Motor neuron (in vitro differentiated cells): ENCODE measurements around the gene SLC16A4. TPM values are rescaled to one million over a fixed set of nuclear protein-coding genes. Genes with fewer than 3 reads are reported as not detected.
A peak's percentile ranks its signal among the peaks of the same experiment; 100 is the strongest.

Source experiments
- ATAC-seq, 8 experiments: fragments of 200-7000 bp; cut with Tn5 transposase; replicated peaks in 6 of 8; 2 replicates each; pipeline ENCODE4 v1.8.0; 2021; ENCODE audit warnings: mild to moderate bottlenecking in 8 of 8, moderate library complexity in 8 of 8
- H3K27ac ChIP-seq, 2 donors: fragments of 250-450 bp; sonication (Bioruptor Pico); 2 replicates each; pipeline ENCODE4 v1.9.0; 2021; ENCODE audit warnings: antibody characterized with exemption in 2 of 2, mild to moderate bottlenecking in 2 of 2, moderate library complexity in 1 of 2
- H3K4me1 ChIP-seq, 2 donors: fragments of 250-450 bp; sonication (Bioruptor Pico); replicated peaks in 1 of 2; 2 replicates each; pipeline ENCODE4 v1.6.1; 2021; ENCODE audit warnings: antibody characterized with exemption in 2 of 2, mild to moderate bottlenecking in 2 of 2, moderate library complexity in 1 of 2
- H3K4me3 ChIP-seq, 5 donors: fragments of 250-450 bp; sonication (Bioruptor Pico); 2 replicates each; pipeline ENCODE4 v1.9.0; 2021; ENCODE audit warnings: antibody characterized with exemption in 5 of 5, mild to moderate bottlenecking in 5 of 5, moderate library complexity in 4 of 5
- WGBS, 10 experiments: fragments of 450-650 bp; shearing (Covaris generic); methylation state at CpG; one replicate each; pipeline ENCODE4 v1.0.0; 2022; 5-methylcytosine and 5-hydroxymethylcytosine counted together
- in situ Hi-C, 9 experiments: fragments of 400-800 bp; cut with MboI; loops; one replicate each; pipeline ENCODE4 v1.15.0; 2021; ENCODE audit warnings: low sequenced_read_pairs in 9 of 9, low pct_unique_long_range_greater_than_20kb in 2 of 9; ENCODE audit not compliant: unreplicated experiment in 9 of 9
- total RNA-seq, 8 experiments: library from RNA; unstranded; fragments of 300-600 nt; gene quantifications; 2 replicates each; pipeline versions ENCODE4 v1.2.3 to v1.2.4, GENCODE V29; 2022

The SLC16A4 gene
- total RNA-seq, 8 experiments from 2014 or later = 1.4 to 97.1 (median 3.3) TPM

DNA sequence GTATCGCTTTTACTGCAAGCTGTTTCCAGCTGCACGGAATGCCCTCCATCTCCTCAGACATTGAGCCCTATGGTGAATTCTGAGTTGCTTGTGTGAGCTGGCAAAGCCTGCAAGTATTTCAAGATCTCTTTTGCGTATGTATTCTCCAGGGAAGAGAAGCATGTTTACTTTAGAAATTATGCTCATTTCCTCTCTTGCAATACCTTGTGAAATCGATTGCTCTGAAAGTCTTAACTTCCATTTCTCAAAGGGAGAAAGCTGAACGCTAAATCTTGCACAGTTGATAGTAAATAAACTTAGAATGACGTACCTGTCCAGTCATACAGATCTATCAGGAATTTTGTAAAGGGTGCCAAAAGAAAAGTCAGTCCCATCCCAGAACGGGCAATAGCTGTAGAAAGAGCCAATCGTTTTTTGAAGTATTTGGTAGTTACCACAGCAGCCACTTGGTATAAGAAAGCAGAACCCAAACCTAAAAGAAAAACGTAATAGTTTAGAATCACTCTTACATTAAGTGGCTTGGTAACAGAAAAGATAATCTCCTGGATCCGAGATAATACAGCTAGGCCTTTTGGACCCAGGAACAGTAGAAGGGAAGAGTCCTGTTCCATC lies 10.0 kb downstream of the SLC16A4 start:
- H3K4me3 ChIP-seq = no peak overlapping the region
- no peak overlapping the region for H3K27ac ChIP-seq
- WGBS, 10 experiments = 80 to 98% (median 91%) methylated on average over 4 to 10 of the region's 10 CpGs
- in situ Hi-C loops = no loop called here
- ATAC-seq = no peak
- no peaks in the 10 kb centered on the region for H3K4me1 ChIP-seq

DNA sequence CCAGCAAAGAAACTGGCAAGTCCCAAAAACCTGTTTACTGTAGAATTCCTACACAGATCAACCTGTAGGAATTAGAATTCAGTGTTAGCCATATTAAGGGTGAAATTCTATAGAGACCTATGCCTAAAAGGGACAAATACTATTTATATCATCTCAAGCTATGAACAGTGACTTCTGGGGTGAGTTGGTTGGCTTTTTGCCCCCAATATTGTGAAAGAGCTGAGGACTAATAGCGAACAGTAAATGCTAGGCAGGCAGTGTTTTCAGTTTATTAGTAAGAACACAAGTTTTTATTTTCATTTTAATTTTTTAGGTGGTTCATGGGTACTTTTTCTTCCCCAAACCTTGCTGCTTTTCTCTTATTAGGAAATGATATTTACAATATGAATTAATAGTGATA lies 15.3 kb downstream of the SLC16A4 start:
- in situ Hi-C loops = no loop called here
- 86 to 100% (median 100%) methylated on average over 1 of the region's 1 CpG; no CpG with 5 or more reads in 3 of the 10 experiments for WGBS, 10 experiments
- ATAC-seq = no peak
- no peak overlapping the region for H3K27ac ChIP-seq
- no peak overlapping the region for H3K4me3 ChIP-seq
- no peaks in the 10 kb centered on the region for H3K4me1 ChIP-seq

DNA sequence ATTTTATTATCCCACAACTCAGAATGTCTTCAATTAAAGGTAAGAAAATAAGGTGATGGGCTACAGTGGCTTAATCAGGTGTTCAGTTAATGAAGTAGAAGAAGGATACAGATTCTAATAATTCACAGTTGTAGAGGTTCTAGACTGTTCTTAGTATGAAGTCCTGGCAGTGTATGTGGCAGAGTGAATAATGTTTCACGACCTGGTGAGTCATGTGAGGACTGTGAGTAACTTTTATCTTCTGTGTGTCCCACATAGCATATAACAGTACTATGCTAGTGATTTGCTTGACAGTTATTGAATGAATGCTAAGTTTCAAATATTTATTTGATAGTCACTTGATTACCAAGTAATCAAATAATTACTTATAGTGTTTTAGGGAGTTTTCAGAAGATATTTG lies 20.0 kb downstream of the SLC16A4 start:
- in situ Hi-C loops = no loop called here
- 0 to 86% (median 62%) methylated on average over 1 of the region's 1 CpG; no CpG with 5 or more reads in 2 of the 10 experiments for WGBS, 10 experiments
- Histone ChIP-seq H3K4me1 (no peaks in the 10 kb centered on the region), H3K4me3 (no peak overlapping the region), H3K27ac (no peak overlapping the region)
- peak in 7 of 8 experiments; percentile 61 to 92 (median 73) for ATAC-seq

DNA sequence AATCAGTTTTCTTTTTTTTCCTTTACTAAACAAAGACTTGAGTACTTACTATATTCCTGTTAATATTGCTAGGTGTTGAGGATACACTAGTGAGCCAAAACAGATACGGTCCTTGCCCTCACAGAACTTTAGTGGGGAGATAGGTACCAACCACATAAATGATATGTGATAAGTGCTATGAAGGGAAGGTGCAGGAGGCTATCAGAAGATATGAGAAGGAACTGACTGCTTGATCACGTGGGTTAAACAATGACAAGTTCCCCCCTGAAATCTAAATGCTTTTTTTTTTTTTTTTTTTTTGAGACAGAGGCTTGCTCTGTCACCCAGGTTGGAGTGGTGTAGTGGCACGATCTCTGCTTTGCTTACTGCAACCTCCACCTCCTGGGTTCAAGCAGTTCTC lies 26.6 kb downstream of the SLC16A4 start:
- ATAC-seq = no peak
- H3K4me1 ChIP-seq = no peaks in the 10 kb centered on the region
- H3K4me3 ChIP-seq = no peak overlapping the region
- no peak overlapping the region for H3K27ac ChIP-seq
- in situ Hi-C loops = no loop called here
- WGBS, 10 experiments = 80 to 100% (median 100%) methylated on average over 1 to 3 of the region's 3 CpGs; no CpG with 5 or more reads in 2 of the 10 experiments

DNA sequence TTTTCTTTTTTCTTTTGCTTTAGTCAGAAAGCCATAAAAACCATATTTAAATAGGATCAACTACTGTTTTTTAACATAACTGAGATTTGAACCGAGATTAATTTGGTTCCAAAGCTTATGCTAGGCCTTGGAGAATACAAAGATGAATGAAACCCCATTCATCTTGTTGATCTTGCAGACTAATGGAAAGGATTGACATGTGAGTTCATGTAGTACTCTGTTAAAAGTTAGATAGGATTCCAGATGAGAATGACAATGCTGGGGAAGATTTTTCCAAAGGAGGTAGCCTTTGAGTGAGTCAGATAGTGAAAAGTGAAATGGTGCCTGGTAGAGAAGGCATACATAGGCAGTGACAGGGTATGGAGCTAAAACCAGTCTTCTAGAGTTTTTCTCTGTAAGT lies 29.0 kb downstream of the SLC16A4 start:
- H3K4me3 ChIP-seq = no peak overlapping the region
- in situ Hi-C loops = no loop called here
- H3K27ac ChIP-seq = no peak overlapping the region
- H3K4me1 ChIP-seq = no peaks in the 10 kb centered on the region
- ATAC-seq = no peak
- 80 to 100% (median 100%) methylated on average over 1 of the region's 1 CpG; no CpG with 5 or more reads in 1 of the 10 experiments for WGBS, 10 experiments

DNA sequence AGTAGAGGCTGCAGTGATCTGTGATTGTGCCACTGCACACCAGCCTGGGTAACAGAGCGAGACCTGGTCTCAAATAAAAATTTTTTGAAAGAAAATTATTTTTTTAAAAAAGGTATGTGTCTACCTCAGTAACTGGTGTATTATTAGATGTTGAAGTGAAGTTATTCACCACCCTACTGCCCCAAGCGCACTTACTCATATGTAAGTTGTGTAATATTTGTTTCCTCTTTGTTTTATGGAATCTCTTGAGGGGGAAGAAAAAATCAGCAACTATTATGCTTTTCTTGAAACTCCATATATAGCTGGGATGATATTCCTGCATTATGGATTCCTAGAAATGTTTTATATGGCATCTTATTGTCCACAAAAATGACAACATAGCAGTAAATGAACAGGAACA lies 30.4 kb downstream of the SLC16A4 start:
- H3K4me3 ChIP-seq = no peak overlapping the region

DNA sequence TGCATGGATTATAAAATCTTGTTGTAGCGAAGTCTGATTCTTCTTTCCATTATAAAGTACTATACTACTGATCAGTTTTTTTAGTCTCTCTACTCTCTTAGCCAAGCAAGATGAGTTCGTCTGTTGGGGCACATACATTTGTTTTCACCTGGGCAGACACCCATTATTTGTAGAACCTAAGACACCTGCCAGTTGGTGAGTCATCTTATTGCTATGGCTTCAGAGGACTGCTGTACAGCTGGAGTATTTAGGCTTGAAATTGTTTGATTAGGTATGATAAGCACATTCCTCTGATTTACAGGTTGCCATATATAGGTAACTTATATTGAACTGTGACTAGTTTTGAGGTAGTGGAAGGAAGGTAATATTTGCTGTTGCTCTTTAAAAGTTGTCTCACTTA lies 34.4 kb downstream of the SLC16A4 start:
- H3K27ac ChIP-seq = no peak overlapping the region
- 88 to 100% (median 98%) methylated on average over 1 to 2 of the region's 2 CpGs for WGBS, 10 experiments
- in situ Hi-C loops = no loop called here
- H3K4me1 ChIP-seq = peaks cover 5 to 8% of the 10 kb centered on the region in 2 donors
- no peak for ATAC-seq
- H3K4me3 ChIP-seq = no peak overlapping the region

More for the DNA sequence above, 30.4 kb downstream of the SLC16A4 start:
- in situ Hi-C loops = no loop called here
- Histone ChIP-seq H3K4me1 (peaks cover 0 to 3% of the 10 kb centered on the region in 2 donors), H3K27ac (no peak overlapping the region)
- ATAC-seq = no peak
- WGBS, 10 experiments = 90 to 100% (median 100%) methylated on average over 1 to 2 of the region's 2 CpGs; no CpG with 5 or more reads in 1 of the 10 experiments

- ATAC-seq = no peak
- H3K4me1 ChIP-seq = peaks cover 15 to 19% of the 10 kb centered on the region in 2 donors
- H3K4me3 ChIP-seq = no peak overlapping the region
- in situ Hi-C loops = no loop called here
- 25 to 75% (median 57%) methylated on average over 1 of the region's 1 CpG; no CpG with 5 or more reads in 1 of the 10 experiments for WGBS, 10 experiments
- no peak overlapping the region for H3K27ac ChIP-seq
Measured at GRCh38 chr1:110355321-110355720, 35.5 kb downstream of the SLC16A4 start.

GRCh38 chr1:110350360-110350759 lies 40.5 kb downstream of the SLC16A4 start:
- WGBS, 10 experiments = 83 to 100% (median 100%) methylated on average over 2 of the region's 2 CpGs; no CpG with 5 or more reads in 2 of the 10 experiments
- peak in 2 of 8 experiments; percentile 18 to 21 for ATAC-seq
- H3K4me3 ChIP-seq = no peak overlapping the region
- no peak overlapping the region for H3K27ac ChIP-seq
- H3K4me1 ChIP-seq = peaks cover 46 to 60% of the 10 kb centered on the region in 2 donors
- in situ Hi-C loops = no loop called here

GRCh38 chr1:110348771-110349170 lies 42.1 kb downstream of the SLC16A4 start:
- ATAC-seq = no peak
- Histone ChIP-seq H3K27ac (no peak overlapping the region), H3K4me1 (peaks cover 57 to 76% of the 10 kb centered on the region in 2 donors), H3K4me3 (no peak overlapping the region)
- in situ Hi-C loops = loop anchor here in 1 of 9 experiments (25.0 kb wide), 1 partner anchor 311 kb away; the partner anchor contains the start of gene STRIP1

GRCh38 chr1:110348050-110348449 lies 42.8 kb downstream of the SLC16A4 start:
- no peak for ATAC-seq
- WGBS, 10 experiments = 31 to 78% (median 55%) methylated on average over 2 of the region's 2 CpGs
- no peak overlapping the region for H3K4me3 ChIP-seq

DNA sequence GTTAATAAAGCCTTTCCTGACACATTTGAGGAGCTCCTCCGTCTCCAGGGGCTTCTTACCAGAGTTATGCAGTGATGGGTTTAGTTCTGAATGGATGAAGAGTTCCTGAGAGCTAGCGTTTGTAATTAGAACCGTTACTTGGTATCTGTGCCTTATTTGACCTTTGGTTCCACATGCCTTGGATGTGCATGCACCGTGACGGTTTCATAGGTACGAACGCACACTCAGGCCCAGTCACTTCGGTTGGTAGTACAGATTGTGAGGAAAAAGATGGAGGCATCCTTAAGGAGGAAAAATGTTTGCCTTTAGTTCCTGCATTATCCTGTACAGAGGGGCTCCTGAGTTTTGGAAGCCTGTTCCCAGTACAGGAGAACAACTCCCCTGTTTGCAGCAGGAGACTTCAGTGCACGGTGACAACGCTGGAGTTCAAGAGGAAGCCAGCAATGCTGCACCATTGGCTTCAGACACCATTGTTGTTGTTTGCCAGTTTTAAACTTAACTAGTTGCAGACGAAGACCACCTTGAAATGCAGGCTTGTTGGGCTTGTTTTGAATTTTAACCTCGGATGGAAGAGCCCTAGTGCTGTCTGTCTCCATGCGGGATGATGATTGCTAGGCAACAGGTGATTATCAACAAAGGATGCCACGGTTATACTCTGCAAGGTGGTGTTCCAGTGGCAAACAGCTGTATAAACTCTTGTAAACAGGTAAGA lies 43.5 kb downstream of the SLC16A4 start:
- peak in 5 of 8 experiments; percentile 13 to 46 (median 27) for ATAC-seq
- in situ Hi-C loops = loop anchor here in 1 of 9 experiments (25.0 kb wide), 1 partner anchor 310 kb away; the partner anchor contains the start of gene STRIP1
- no peak overlapping the region for H3K27ac ChIP-seq
- H3K4me1 ChIP-seq = peaks cover 63 to 90% of the 10 kb centered on the region in 2 donors
- H3K4me3 ChIP-seq = no peak overlapping the region
- 44 to 79% (median 62%) methylated on average over 2 to 14 of the region's 14 CpGs for WGBS, 10 experiments

More at GRCh38 chr1:110348050-110348449, 42.8 kb downstream of the SLC16A4 start:
- H3K4me1 ChIP-seq = peaks cover 63 to 83% of the 10 kb centered on the region in 2 donors
- in situ Hi-C loops = loop anchor here in 1 of 9 experiments (25.0 kb wide), 1 partner anchor 311 kb away; the partner anchor contains the start of gene STRIP1
- H3K27ac ChIP-seq = no peak overlapping the region

DNA sequence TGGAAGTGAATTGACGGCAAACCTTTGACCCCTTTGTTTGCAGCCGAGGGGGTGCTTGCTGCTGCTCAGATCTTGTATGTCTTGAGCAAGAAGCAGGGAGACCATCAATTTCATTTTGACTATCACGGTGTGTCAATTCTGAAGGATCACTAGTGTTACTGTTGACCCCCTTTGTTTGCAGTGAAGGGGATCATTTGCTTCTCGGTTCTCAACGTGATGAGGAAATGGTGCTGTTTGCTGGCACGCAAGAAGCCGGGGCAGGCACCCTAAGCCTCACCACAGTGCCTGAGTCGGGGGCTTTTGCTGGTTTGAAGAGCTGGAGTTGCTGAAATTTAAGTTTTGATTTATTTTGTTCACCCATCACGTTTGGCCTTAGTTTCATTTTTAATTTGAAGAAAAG lies 44.1 kb downstream of the SLC16A4 start:
- peaks cover 68 to 92% of the 10 kb centered on the region in 2 donors for H3K4me1 ChIP-seq
- H3K4me3 ChIP-seq = no peak overlapping the region
- H3K27ac ChIP-seq = no peak overlapping the region
- in situ Hi-C loops = loop anchor here in 1 of 9 experiments (25.0 kb wide), 1 partner anchor 309 kb away; the partner anchor contains the start of gene STRIP1
- peak in 5 of 8 experiments; percentile 31 to 62 (median 58) for ATAC-seq
- 5 to 87% (median 17%) methylated on average over 1 to 9 of the region's 9 CpGs; no CpG with 5 or more reads in 1 of the 10 experiments for WGBS, 10 experiments
